ENCODE measurements around the gene HCN1.
"Not testable (repeated sequence)": the region's sequence is repeated elsewhere in the genome, so short reads cannot be mapped to it uniquely, and the experiment has no call there.

The HCN1 gene

GRCh38 chr5:45437752-45438151 is 258.4 kb downstream of the HCN1 start:
- DNase-seq, result no peak

GRCh38 chr5:45417285-45417998 is 278.7 kb downstream of the HCN1 start:
- DNase-seq, result no peak

GRCh38 chr5:45414620-45415573 is 281.3 kb downstream of the HCN1 start:
- no peak for DNase-seq

GRCh38 chr5:45411971-45412612 is 284.1 kb downstream of the HCN1 start:
- no peak for DNase-seq

GRCh38 chr5:45410304-45410995 is 285.7 kb downstream of the HCN1 start:
- no peak for DNase-seq

- no peak for DNase-seq
Observed at GRCh38 chr5:45408067-45408466, 288.1 kb downstream of the HCN1 start.

GRCh38 chr5:45402804-45403455 is 293.2 kb downstream of the HCN1 start:
- DNase-seq, result no peak

- no peak for DNase-seq
Observed at GRCh38 chr5:45399041-45399440, 297.1 kb downstream of the HCN1 start.

GRCh38 chr5:45385321-45386058 is 310.7 kb downstream of the HCN1 start:
- no peak for DNase-seq

- DNase-seq, result no peak
Observed at GRCh38 chr5:45383985-45384384, 312.2 kb downstream of the HCN1 start.

- DNase-seq, result no peak
Observed at GRCh38 chr5:45382583-45382982, 313.6 kb downstream of the HCN1 start.

- no peak for DNase-seq
Observed at GRCh38 chr5:45376417-45376816, 319.8 kb downstream of the HCN1 start.

GRCh38 chr5:45372629-45373028 is 323.6 kb downstream of the HCN1 start:
- DNase-seq, result no peak

GRCh38 chr5:45371423-45371822 is 324.8 kb downstream of the HCN1 start:
- DNase-seq, result not testable (repeated sequence)

- no peak for DNase-seq
Observed at GRCh38 chr5:45355189-45355992, 340.8 kb downstream of the HCN1 start.

- DNase-seq, result no peak
Observed at GRCh38 chr5:45336464-45336863, 359.7 kb downstream of the HCN1 start.

GRCh38 chr5:45335978-45336377 is 360.2 kb downstream of the HCN1 start:
- DNase-seq, result no peak

- DNase-seq, result no peak
Observed at GRCh38 chr5:45335346-45335745, 360.8 kb downstream of the HCN1 start.

GRCh38 chr5:45334939-45335338 is 361.2 kb downstream of the HCN1 start:
- DNase-seq, result no peak
